ENCODE data around the gene GRB2.

GRCh38 chr17:75414488-75414887 lies 9.0 kb upstream of the GRB2 start:
- TF ChIP-seq EP300 (IDR thresholded peaks at IDR 0.05; ENCODE audit: borderline replicate concordance) (no peak), MAX (IDR thresholded peaks at IDR 0.05) (no peak), YY1 (IDR thresholded peaks at IDR 0.05; ENCODE audit: low read depth) (no peak)
